SK-N-SH (cell line): ENCODE results near the gene MTCH1. TPM values are rescaled to one million over a fixed set of nuclear protein-coding genes. Genes with fewer than 3 reads are reported as not detected.

Source experiments
- CTCF ChIA-PET: fragments of 300-600, 350-600 bp; formaldehyde crosslinking; extraction: SDS; loops from one replicate; lab custom pipeline; 2021; lab: Yijun Ruan, JAX
- POLR2A ChIA-PET: fragments of 350-600 bp; sonication (Branson Sonifier 250); formaldehyde crosslinking; extraction: SDS; loops from one replicate; lab custom pipeline; 2020; ENCODE audit warnings: antibody characterized with exemption, inconsistent platforms; lab: Yijun Ruan, JAX
- DNase-seq: peaks from one replicate; pipeline ENCODE4 v3.0.0; 2012
- H2AFZ ChIP-seq: fragments of 200-600 bp; sonication (generic); 2 replicates; pipeline ENCODE4 v1.8.1; 2016; ENCODE audit warnings: antibody characterized with exemption, mild to moderate bottlenecking, low read depth
- H3F3A ChIP-seq: fragments of 200-600 bp; sonication (generic); replicated peaks from 2 replicates; pipeline ENCODE3; 2016; ENCODE audit warnings: antibody characterized with exemption, mild to moderate bottlenecking; ENCODE audit not compliant: insufficient read depth
- H3K27ac ChIP-seq, 2 experiments: fragments of 200-500 bp in 1 of 2; fragments of 200-600 bp in 1 of 2; sonication (Bioruptor generic) in 1 of 2; sonication (generic), shearing (Covaris generic) in 1 of 2; 2 replicates each; pipeline versions ENCODE4 v1.5.1 to v1.6.1; 2014 to 2016; ENCODE audit warnings: low read depth in 2 of 2, inconsistent platforms in 1 of 2, low read length in 1 of 2, mild to moderate bottlenecking in 1 of 2, mixed read lengths in 1 of 2
- H3K27me3 ChIP-seq: fragments of 200-600 bp; sonication (generic), shearing (Covaris generic); 2 replicates; pipeline ENCODE4 v1.6.1; 2016; ENCODE audit warnings: mixed run types; ENCODE audit not compliant: insufficient read depth
- H3K36me3 ChIP-seq, 2 experiments: fragments of 200-500 bp in 1 of 2; fragments of 200-600 bp in 1 of 2; sonication (Bioruptor generic) in 1 of 2; sonication (generic) in 1 of 2; replicated peaks in 1 of 2; 2 replicates each; pipeline versions ENCODE3 to v1.5.1; 2014 to 2016; ENCODE audit warnings: low read length in 1 of 2, mild to moderate bottlenecking in 1 of 2; ENCODE audit not compliant: insufficient read depth in 2 of 2, control insufficient read depth in 1 of 2
- H3K4me1 ChIP-seq, 2 experiments: fragments of 200-500 bp in 1 of 2; fragments of 200-600 bp in 1 of 2; sonication (Bioruptor generic) in 1 of 2; sonication (generic), shearing (Covaris generic) in 1 of 2; 2 replicates each; pipeline versions ENCODE4 v1.5.1 to v1.6.1; 2014 to 2016; ENCODE audit warnings: low read depth in 1 of 2, low read length in 1 of 2, mixed run types in 1 of 2; ENCODE audit not compliant: insufficient read depth in 2 of 2, control insufficient read depth in 1 of 2
- H3K4me2 ChIP-seq: fragments of 200-600 bp; sonication (generic), shearing (Covaris generic); 2 replicates; pipeline ENCODE4 v1.6.1; 2017; ENCODE audit warnings: mixed run types
- H3K4me3 ChIP-seq, 2 experiments: fragments of 200-500 bp in 1 of 2; fragments of 200-600 bp in 1 of 2; sonication (Bioruptor generic) in 1 of 2; sonication (generic), shearing (Covaris generic) in 1 of 2; 2 replicates each; pipeline versions ENCODE4 v1.5.1 to v1.8.1; 2014 to 2016; ENCODE audit warnings: low read depth in 2 of 2, inconsistent platforms in 1 of 2, low read length in 1 of 2, mild to moderate bottlenecking in 1 of 2, mixed read lengths in 1 of 2, moderate library complexity in 1 of 2
- H3K79me2 ChIP-seq: fragments of 200-600 bp; sonication (generic); 2 replicates; pipeline ENCODE4 v1.8.1; 2017; ENCODE audit warnings: mild to moderate bottlenecking; ENCODE audit not compliant: insufficient read depth
- H3K9ac ChIP-seq: fragments of 200-600 bp; sonication (generic); 2 replicates; pipeline ENCODE4 v1.6.1; 2017; ENCODE audit warnings: mixed run types
- H3K9me2 ChIP-seq: fragments of 200-600 bp; sonication (generic); 2 replicates; pipeline ENCODE4 v1.6.1; 2017; ENCODE audit warnings: mixed run types
- H3K9me3 ChIP-seq: fragments of 200-600 bp; sonication (generic); 2 replicates; pipeline ENCODE4 v1.6.1; 2017; ENCODE audit warnings: mixed run types, mild to moderate bottlenecking, moderate library complexity
- H4K20me1 ChIP-seq: fragments of 200-600 bp; sonication (generic); 2 replicates; pipeline ENCODE4 v1.6.1; 2017; ENCODE audit warnings: mild to moderate bottlenecking, mixed run types; ENCODE audit not compliant: insufficient read depth
- CHD2 ChIP-seq: fragments of 150-350 bp; IDR thresholded peaks from 2 replicates; pipeline ENCODE4 v1.6.1; 2018; ENCODE audit warnings: low read length; ENCODE audit not compliant: partially characterized antibody
- EP300 ChIP-seq, 2 experiments: IDR thresholded peaks; 2 replicates each; pipeline versions ENCODE4 v1.4.0 to v1.6.1; 2012; ENCODE audit warnings: borderline replicate concordance in 1 of 2, low read depth in 1 of 2, low read length in 1 of 2
- EZH2phosphoT487 ChIP-seq: fragments of 200-600 bp; sonication (generic); IDR thresholded peaks from 2 replicates; pipeline ENCODE4 v1.6.1; 2017; ENCODE audit warnings: low read depth, mixed run types, mild to moderate bottlenecking, antibody characterized with exemption, moderate library complexity, borderline replicate concordance
- FOXJ3 ChIP-seq: sonication (generic); formaldehyde crosslinking; IDR thresholded peaks from 2 replicates; pipeline ENCODE4 v1.5.1; 2020; ENCODE audit warnings: mild to moderate bottlenecking, missing genetic modification reagents
- JUND ChIP-seq: IDR thresholded peaks from 2 replicates; pipeline ENCODE4 v1.4.0; 2012
- MAX ChIP-seq: IDR thresholded peaks from 2 replicates; pipeline ENCODE4 v1.4.0; 2012; ENCODE audit warnings: low read depth
- MXI1 ChIP-seq: IDR thresholded peaks from 2 replicates; pipeline ENCODE4 v1.6.1; 2012; ENCODE audit warnings: mild to moderate bottlenecking, low read depth, low read length, improper control_type of control experiment
- NFIC ChIP-seq: IDR thresholded peaks from 2 replicates; pipeline ENCODE4 v1.4.0; 2012; ENCODE audit warnings: borderline replicate concordance
- NRF1 ChIP-seq: IDR thresholded peaks from 2 replicates; pipeline ENCODE4 v1.6.1; 2012; ENCODE audit warnings: low read depth, mild to moderate bottlenecking, low read length
- PBX3 ChIP-seq: IDR thresholded peaks from 2 replicates; pipeline ENCODE4; 2012
- POLR2AphosphoS5 ChIP-seq: IDR thresholded peaks from 2 replicates; pipeline ENCODE4 v1.6.1; 2012; ENCODE audit warnings: low read depth, low read length
- RAD21 ChIP-seq: IDR thresholded peaks from 2 replicates; pipeline ENCODE4 v1.6.1; 2012; ENCODE audit warnings: mild to moderate bottlenecking, low read length
- REST ChIP-seq: IDR thresholded peaks from 2 replicates; pipeline ENCODE4 v1.6.1; 2012; ENCODE audit warnings: mild to moderate bottlenecking, low read depth, low read length, moderate library complexity
- RFX5 ChIP-seq: IDR thresholded peaks from 2 replicates; pipeline ENCODE4 v1.6.1; 2012; ENCODE audit warnings: mild to moderate bottlenecking, improper control_type of control experiment, low read length
- RXRA ChIP-seq: IDR thresholded peaks from 2 replicates; pipeline ENCODE4 v1.4.0; 2012; ENCODE audit warnings: low read depth, mild to moderate bottlenecking, borderline replicate concordance
- TAF1 ChIP-seq: IDR thresholded peaks from 2 replicates; pipeline ENCODE4 v1.6.1; 2012; ENCODE audit warnings: low read depth, mild to moderate bottlenecking, low read length, moderate library complexity, borderline replicate concordance
- USF1 ChIP-seq: IDR thresholded peaks from 2 replicates; pipeline ENCODE4 v1.4.0; 2012; ENCODE audit warnings: low read depth, borderline replicate concordance
- YY1 ChIP-seq: IDR thresholded peaks from 2 replicates; pipeline ENCODE4 v1.4.0; 2012; ENCODE audit warnings: low read depth, mild to moderate bottlenecking
- ZBTB33 ChIP-seq: IDR thresholded peaks from 2 replicates; pipeline ENCODE4 v1.4.0; 2012; ENCODE audit warnings: low read depth, borderline replicate concordance
- WGBS: methylation state at CpG from one replicate; pipeline ENCODE4 v1.1.6; 2017; ENCODE audit warnings: low lambda C conversion rate; 5-methylcytosine and 5-hydroxymethylcytosine counted together
- polyA plus RNA-seq, 3 experiments: library from polyadenylated mRNA; depleted of rRNA; stranded (reverse); fragments of >200 nt; gene quantifications; 2 replicates each; pipeline ENCODE4 v1.2.3, GENCODE V29; 2012

The MTCH1 gene
- polyA plus RNA-seq, 1 of the 3 experiments (the other 2 are of a cell fraction): 151 TPM

DNA sequence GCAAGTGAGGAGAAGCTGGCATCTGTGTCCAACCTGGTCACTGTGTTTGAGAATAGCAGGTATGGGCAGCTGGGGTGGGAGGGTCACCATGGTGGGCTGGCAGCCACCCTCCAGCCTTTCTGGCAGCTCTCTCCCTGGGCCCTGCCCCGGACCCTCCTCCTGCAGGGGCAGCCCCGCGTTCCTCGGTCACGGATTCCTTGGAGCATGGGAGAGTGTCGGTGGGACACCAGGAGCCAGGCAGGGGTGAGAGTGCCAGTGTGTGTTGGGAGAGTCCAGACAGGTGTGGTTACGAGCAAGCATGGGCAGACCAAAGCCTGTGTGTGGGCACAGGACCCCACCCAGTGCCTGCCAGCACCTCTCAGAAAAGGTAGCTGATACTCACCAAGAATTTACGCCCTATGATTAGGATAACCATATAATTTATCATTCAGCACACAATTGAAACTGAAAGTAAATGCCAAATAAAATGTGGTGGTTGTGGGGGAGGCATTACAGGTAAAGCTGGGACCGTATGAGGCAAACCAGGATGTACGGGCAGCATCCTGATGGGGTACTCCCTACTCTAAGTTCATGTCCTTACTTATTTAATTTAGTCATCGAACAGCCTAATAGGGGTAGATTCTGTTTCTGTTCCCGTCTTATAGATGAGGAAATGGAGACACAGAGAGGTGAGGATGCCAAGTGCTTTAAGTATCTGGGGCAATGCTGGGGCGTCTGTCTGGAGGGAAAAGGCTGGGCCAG, 20.0 kb upstream of the MTCH1 start:
- POLR2A ChIA-PET: no interaction called here
- Histone ChIP-seq H2AFZ (no peak overlapping the region), H3K27ac (no peak overlapping the region), H3K9me3 (no peaks in the 10 kb centered on the region), H3K79me2 (no peaks in the 10 kb centered on the region), H3K4me1 (no peaks in the 10 kb centered on the region; a peak in 1 of 4 replicates), H3K36me3 (no peaks in the 10 kb centered on the region), H4K20me1 (no peaks in the 10 kb centered on the region), H3K9ac (no peak overlapping the region), H3K9me2 (no peaks in the 10 kb centered on the region), H3F3A (no peaks in the 10 kb centered on the region), H3K4me2 (0 out of 2 replicates have a peak overlapping the region, but pooled peaks have one; percentile 9), H3K27me3 (no peaks in the 10 kb centered on the region; the same call in 1 of the 2 replicates), H3K4me3 (no peak overlapping the region)
- DNase-seq: no peak
- CTCF ChIA-PET: interaction anchor here (1.7 to 7.2 kb wide), 3 partner anchors 12 to 23 kb away, joined by 7 to 78 read pairs (median 14); no protein-coding TSS in a partner anchor
- WGBS: 89% methylated on average over 7 of the region's 13 CpGs
- TF ChIP-seq PBX3 (no peak), YY1 (no peak), NRF1 (no peak), REST (no peak), RXRA (no peak), TAF1 (no peak), ZBTB33 (no peak), EZH2phosphoT487 (no peak), CHD2 (no peak), POLR2AphosphoS5 (no peak), RFX5 (no peak), EP300 (IDR thresholded peaks at IDR 0.05; ENCODE audit: borderline replicate concordance in 1 of 2, low read depth in 1 of 2, low read length in 1 of 2) (no peak), MXI1 (no peak), NFIC (no peak), JUND (no peak), FOXJ3 (CRISPR knock-in tag) (no peak), MAX (no peak), RAD21 (no peak), USF1 (no peak)
